Astrocyte of the hippocampus (primary cell): Measurements from ENCODE around the gene GSPT1.
A peak's percentile ranks its signal among the peaks of the same experiment; 100 is the strongest.

Source experiments
- DNase-seq: peaks from one replicate; pipeline ENCODE4 v3.0.0; 2011; ENCODE audit warnings: low read depth, low spot score

The GSPT1 gene

GRCh38 chr16:11913425-11914079 lies 2.2 kb downstream of the GSPT1 start:
- peak; percentile 48 for DNase-seq

GRCh38 chr16:11909653-11910545 lies 5.9 kb downstream of the GSPT1 start:
- peak; percentile 86 for DNase-seq

DNA sequence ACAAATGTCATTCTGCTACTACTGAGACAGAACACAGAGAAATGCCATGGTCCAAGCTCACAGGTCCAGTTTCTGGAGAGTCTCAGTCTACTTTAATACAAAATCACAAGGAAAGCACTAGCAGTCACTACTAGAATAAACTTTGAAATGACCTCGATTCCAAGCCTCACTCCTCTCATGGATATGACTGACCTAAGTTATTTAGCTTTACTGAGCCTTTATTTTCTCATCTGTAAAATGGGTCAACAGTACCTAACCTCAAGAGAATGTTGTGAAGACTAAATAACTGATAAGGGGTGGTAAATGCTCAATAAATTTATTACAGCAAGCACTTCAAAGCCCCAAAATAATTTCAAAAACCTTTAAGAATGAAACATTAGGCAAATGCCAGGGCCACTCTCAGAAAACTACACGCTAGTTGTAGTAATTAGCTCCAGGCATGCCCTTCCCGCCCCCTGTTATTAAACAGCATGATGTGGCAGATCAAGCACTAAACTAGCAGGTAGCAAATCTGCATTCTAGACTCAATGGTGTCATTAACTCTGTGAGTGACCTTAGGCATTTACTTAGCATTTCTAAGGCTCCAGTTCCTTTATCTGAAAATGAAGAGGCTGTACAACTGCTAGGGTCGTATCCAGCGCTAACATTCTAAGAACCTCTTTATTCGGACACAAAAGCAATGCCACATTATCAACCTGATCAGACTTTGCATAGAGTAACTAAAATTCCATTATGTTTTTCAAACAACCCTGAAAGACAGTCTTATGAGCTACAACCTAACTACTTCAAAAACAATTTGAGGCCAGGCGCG lies 8.4 kb downstream of the GSPT1 start:
- no peak for DNase-seq

- no peak for DNase-seq
These were observed 11.8 kb downstream of the GSPT1 start for GRCh38 chr16:11903906-11904305.

- peak; percentile 37 for DNase-seq
These were observed 14.7 kb downstream of the GSPT1 start for GRCh38 chr16:11901091-11901490.

GRCh38 chr16:11896486-11897176 lies 19.1 kb downstream of the GSPT1 start:
- DNase-seq, result peak; percentile 76

DNA sequence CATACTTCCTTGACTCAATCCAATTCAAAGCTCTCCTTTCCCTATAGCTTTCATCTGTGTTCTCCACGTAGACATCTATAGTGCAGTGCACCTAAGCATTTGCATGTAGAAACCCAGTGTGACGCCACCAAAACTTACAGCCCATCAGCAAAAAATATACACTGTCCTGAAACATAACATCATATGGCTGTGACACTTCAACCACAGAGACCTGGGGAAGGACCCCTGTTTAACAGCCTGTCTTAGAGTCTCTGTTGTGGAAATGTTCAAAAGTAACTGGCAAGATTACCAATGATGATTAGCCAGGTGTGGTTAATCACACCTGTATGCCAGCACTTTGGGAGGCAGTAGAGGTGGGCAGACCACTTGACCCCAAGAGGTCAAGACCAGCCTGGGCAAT lies 22.2 kb downstream of the GSPT1 start:
- DNase-seq, result no peak

GRCh38 chr16:11892761-11893160 lies 23.0 kb downstream of the GSPT1 start:
- no peak for DNase-seq

DNA sequence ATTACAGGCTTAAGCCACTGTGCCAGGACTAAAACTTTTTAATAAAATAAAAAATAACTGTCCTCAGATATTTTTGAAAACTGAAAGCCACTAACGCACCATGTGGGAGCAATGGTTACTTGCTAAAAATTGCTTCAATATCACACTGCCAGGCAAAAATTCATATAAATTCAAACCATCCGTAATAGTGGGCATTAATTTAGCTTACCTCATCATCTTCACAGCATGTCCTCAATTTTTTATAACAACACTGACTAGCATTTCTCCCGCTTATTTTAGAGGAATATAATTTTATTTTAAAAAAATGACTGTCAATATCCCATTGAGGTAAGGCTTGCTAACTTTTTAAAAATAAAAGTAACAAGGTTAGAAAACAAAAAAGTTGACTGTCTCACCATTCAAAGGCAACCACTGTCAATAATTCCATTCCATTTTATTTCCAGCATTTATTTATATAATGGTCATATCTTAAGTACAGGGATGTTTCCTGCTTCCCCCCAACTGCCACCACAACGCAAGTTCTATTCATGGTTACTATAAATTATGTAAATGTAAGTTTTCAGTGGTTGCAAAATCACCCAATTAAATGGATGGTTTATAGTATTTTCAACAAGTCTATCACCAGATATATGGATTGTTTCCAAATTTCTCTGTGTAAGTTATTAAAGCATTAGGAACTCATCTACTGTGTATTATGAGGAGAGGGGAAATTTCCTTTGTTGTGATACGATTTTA lies 25.4 kb downstream of the GSPT1 start:
- DNase-seq, result no peak

GRCh38 chr16:11886881-11887280 lies 28.9 kb downstream of the GSPT1 start:
- DNase-seq, result no peak

DNA sequence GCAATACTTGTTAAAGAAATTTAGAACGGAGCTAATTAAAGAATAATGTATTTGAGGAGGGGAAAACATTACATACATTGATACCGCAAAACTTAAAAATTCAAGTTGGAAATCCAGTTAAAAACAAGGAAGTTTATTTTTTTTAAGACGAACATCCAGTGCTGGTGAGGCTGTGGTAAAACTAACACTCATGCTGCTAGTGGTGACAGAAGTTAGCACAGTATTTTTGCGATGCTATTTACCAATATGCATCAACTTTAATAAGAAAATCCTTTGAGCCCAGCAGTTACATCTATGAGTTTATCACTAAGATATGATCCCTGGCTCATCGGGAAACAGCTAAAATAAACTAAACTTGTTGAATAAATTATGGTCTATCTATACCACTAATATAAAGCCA lies 31.7 kb downstream of the GSPT1 start:
- no peak for DNase-seq

DNA sequence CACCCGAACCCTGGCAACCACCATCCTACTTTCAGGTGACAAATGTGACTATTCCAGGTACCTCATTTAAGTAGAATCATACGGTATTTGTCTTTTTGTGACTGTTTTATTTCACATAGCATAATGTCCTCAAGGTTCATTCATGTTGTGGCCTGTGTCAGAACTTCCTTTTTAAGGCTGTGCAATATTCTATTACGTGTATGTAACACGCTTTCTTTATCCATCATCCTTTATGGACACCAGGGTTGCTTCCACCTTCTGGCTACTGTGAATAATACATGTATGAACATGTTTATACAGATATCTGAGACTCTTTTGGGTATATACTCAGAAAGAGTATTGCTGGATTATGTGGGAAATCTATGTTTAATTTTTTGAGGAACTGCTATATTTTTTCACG lies 35.7 kb downstream of the GSPT1 start:
- DNase-seq, result no peak

DNA sequence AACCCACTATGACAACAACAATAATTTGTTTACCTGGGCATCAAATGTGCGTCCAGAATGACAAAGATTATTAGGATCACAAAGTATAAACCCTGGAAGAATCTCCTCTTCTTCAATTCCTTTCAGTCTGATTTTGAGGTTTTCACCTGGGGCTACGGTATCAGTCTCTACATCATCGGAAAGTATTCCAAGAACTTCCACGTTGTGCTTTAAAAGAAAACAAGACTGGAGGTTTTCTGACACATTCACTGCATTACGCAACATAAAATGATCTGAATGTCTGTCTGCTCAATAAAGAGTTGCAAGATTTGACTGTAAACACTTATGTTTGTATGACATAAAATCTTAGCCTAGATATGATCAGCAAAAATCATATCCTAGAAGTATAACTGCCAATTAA lies 38.4 kb downstream of the GSPT1 start:
- DNase-seq, result peak; percentile 28

DNA sequence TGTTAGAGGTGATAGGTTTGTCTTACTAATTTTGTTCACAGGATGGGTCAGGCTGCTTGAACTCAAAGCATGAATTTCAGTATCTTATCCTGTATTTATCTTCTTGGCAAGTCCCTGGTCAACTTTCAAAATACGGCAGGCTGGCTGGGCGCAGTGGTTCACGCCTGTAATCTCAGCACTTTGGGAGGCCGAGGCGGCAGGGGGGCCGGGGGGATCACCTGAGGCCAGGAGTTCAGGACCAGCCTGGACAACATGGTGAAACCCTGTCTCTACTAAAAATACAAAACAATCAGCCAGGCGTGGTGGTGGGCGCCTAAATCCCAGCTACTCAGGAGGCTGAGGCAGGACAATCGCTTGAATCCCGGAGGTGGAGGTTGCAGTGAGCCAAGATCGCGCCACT lies 39.5 kb downstream of the GSPT1 start:
- DNase-seq, result no peak

GRCh38 chr16:11875721-11876120 lies 40.0 kb downstream of the GSPT1 start:
- no peak for DNase-seq

GRCh38 chr16:11871193-11871592 lies 44.6 kb downstream of the GSPT1 start:
- peak; percentile 49 for DNase-seq

GRCh38 chr16:11870399-11870798 lies 45.4 kb downstream of the GSPT1 start:
- DNase-seq, result no peak

- no peak for DNase-seq
These were observed 46.2 kb downstream of the GSPT1 start for GRCh38 chr16:11869353-11870228.

GRCh38 chr16:11868412-11868980 lies 47.3 kb downstream of the GSPT1 start:
- DNase-seq, result no peak

DNA sequence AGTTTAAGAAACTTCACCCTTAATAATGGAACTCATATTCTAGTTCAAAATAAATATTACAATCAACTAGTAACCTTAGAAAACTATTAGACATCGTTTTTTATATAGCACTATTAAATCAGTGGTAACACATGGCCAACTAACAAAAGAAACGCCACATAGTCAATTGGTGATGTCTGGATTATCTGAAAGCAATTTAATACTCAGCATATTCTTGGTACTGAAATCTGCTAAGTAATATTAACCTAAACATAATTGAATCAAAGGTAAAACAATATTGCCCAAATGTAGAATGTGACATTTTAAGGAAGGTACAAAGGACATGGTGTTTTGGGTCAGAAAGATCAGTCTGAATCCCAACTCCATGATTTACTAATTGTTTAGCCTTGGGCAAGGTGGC lies 53.3 kb downstream of the GSPT1 start:
- DNase-seq, result no peak
